WTC11 (cell line): ENCODE results near the gene MTOR. TPM values are rescaled to one million over a fixed set of nuclear protein-coding genes. Genes with fewer than 3 reads are reported as not detected.

ENCODE experiments used
- ATAC-seq: fragments of 200-7000 bp; cut with Tn5 transposase; 2 replicates; pipeline ENCODE4 v1.10.0; 2021; ENCODE audit warnings: mild to moderate bottlenecking, moderate library complexity
- CTCF ChIA-PET: fragments of 300-600 bp; sonication (Branson Sonifier 250); formaldehyde crosslinking; loops from one replicate; lab custom pipeline; 2021; ENCODE audit warnings: antibody characterized with exemption; lab: Charles Lee
- POLR2A ChIA-PET: fragments of 350-600 bp; sonication (Branson Sonifier 250); formaldehyde crosslinking; loops from one replicate; lab custom pipeline; 2021; ENCODE audit warnings: antibody characterized with exemption; lab: Charles Lee
- DNase-seq: peaks from one replicate; pipeline ENCODE4 v3.0.0; 2021; ENCODE audit warnings: low spot score
- H3K27ac Mint-ChIP-seq: 2 replicates; pipeline ENCODE4 v1.8.0; 2021; ENCODE audit warnings: mixed read lengths
- H3K27me3 Mint-ChIP-seq: 2 replicates; pipeline ENCODE4 v1.8.0; 2021; ENCODE audit warnings: low read depth, mild to moderate bottlenecking, moderate library complexity, mixed read lengths
- H3K36me3 Mint-ChIP-seq: 2 replicates; pipeline ENCODE4 v1.8.0; 2021; ENCODE audit warnings: mixed read lengths
- H3K4me1 Mint-ChIP-seq: 2 replicates; pipeline ENCODE4 v1.8.0; 2022; ENCODE audit warnings: mixed read lengths
- H3K4me3 Mint-ChIP-seq: 2 replicates; pipeline ENCODE4 v1.8.0; 2021; ENCODE audit warnings: mild to moderate bottlenecking, moderate library complexity, mixed read lengths
- H3K9me3 Mint-ChIP-seq: 2 replicates; pipeline ENCODE4 v1.8.0; 2021; ENCODE audit warnings: mixed read lengths
- AR ChIP-seq: fragments of 250-450 bp; sonication (Bioruptor Pico); IDR thresholded peaks from 2 replicates; pipeline ENCODE4 v1.9.0; 2021; ENCODE audit warnings: mild to moderate bottlenecking
- ARID4B ChIP-seq: sonication (generic); formaldehyde crosslinking; IDR thresholded peaks from 2 replicates; pipeline ENCODE4 v1.8.0; 2023; ENCODE audit warnings: missing genetic modification reagents, mild to moderate bottlenecking, borderline replicate concordance
- FOXP1 ChIP-seq: sonication (generic); formaldehyde crosslinking; IDR thresholded peaks from 2 replicates; pipeline ENCODE4 v1.8.0; 2022; ENCODE audit warnings: missing genetic modification reagents, mild to moderate bottlenecking, moderate library complexity, borderline replicate concordance
- HMGA2 ChIP-seq: fragments of 250-450 bp; sonication (Bioruptor Pico); IDR thresholded peaks from 2 replicates; pipeline ENCODE4 v1.4.0; 2021; ENCODE audit warnings: mild to moderate bottlenecking, moderate library complexity
- MYBL2 ChIP-seq: sonication (generic); formaldehyde crosslinking; IDR thresholded peaks from 2 replicates; pipeline ENCODE4 v1.8.1; 2023; ENCODE audit warnings: mild to moderate bottlenecking, moderate library complexity, missing genetic modification reagents
- NFATC4 ChIP-seq: fragments of 250-450 bp; sonication (Bioruptor Pico); IDR thresholded peaks from 2 replicates; pipeline ENCODE4 v1.9.0; 2021; ENCODE audit warnings: mild to moderate bottlenecking
- NFE2L1 ChIP-seq: sonication (generic); formaldehyde crosslinking; IDR thresholded peaks from 2 replicates; pipeline ENCODE4 v1.8.1; 2023; ENCODE audit warnings: missing genetic modification reagents
- OVOL2 ChIP-seq: fragments of 250-450 bp; sonication (Bioruptor Pico); IDR thresholded peaks from 2 replicates; pipeline ENCODE4 v1.9.0; 2021; ENCODE audit warnings: mild to moderate bottlenecking, borderline replicate concordance
- SP1 ChIP-seq: sonication (generic); formaldehyde crosslinking; conservative IDR thresholded peaks from 2 replicates; pipeline ENCODE4 v1.8.1; 2022; ENCODE audit warnings: missing genetic modification reagents
- STAT6 ChIP-seq: sonication (generic); formaldehyde crosslinking; conservative IDR thresholded peaks from 2 replicates; pipeline ENCODE4 v1.8.1; 2023; ENCODE audit warnings: mild to moderate bottlenecking, low read depth, missing genetic modification reagents, moderate library complexity
- TCF7 ChIP-seq: sonication (generic); formaldehyde crosslinking; IDR thresholded peaks from 2 replicates; pipeline ENCODE4 v1.8.0; 2022; ENCODE audit warnings: mild to moderate bottlenecking, low read depth, missing genetic modification reagents, moderate library complexity
- ZNF121 ChIP-seq: sonication (generic); formaldehyde crosslinking; IDR thresholded peaks from 2 replicates; pipeline ENCODE4 v1.8.0; 2023; ENCODE audit warnings: missing genetic modification reagents
- ZNF396 ChIP-seq: fragments of 250-450 bp; sonication (Bioruptor Pico); IDR thresholded peaks from 2 replicates; pipeline ENCODE4 v1.8.0; 2021; ENCODE audit warnings: mild to moderate bottlenecking, moderate library complexity, borderline replicate concordance
- total RNA-seq: library from RNA; stranded (reverse); gene quantifications from 3 replicates; pipeline ENCODE4 v1.2.3, GENCODE V29; 2021
- TF ChIP-seq, protein P1 (sequence below): fragments of 250-450 bp; sonication (Bioruptor Pico); IDR thresholded peaks from 2 replicates; pipeline ENCODE4 v1.9.0; 2021; ENCODE audit warnings: moderate library complexity, mild to moderate bottlenecking, inconsistent platforms, borderline replicate concordance
- TF ChIP-seq, protein P2 (sequence below): fragments of 250-450 bp; sonication (Bioruptor Pico); IDR thresholded peaks from 2 replicates; pipeline ENCODE4 v1.8.0; 2021; ENCODE audit warnings: mild to moderate bottlenecking
- TF ChIP-seq, protein P3 (sequence below): sonication (generic); formaldehyde crosslinking; IDR thresholded peaks from 2 replicates; pipeline ENCODE4 v1.8.1; 2023; ENCODE audit warnings: mild to moderate bottlenecking, missing genetic modification reagents, moderate library complexity
- TF ChIP-seq, protein P4 (sequence below): fragments of 250-450 bp; sonication (Bioruptor Pico); IDR thresholded peaks from 2 replicates; pipeline ENCODE4 v1.9.0; 2021; ENCODE audit warnings: mild to moderate bottlenecking, borderline replicate concordance

MTOR gene
- total RNA-seq, 1 experiment from 2014 or later = 65.0 TPM

GRCh38 chr1:11216074-11216473, 46.3 kb downstream of the MTOR start:
- H3K9me3 Mint-ChIP-seq = no peaks in the 10 kb centered on the region
- no peak for ATAC-seq
- no peak overlapping the region for H3K27ac Mint-ChIP-seq
- no peak overlapping the region for H3K4me3 Mint-ChIP-seq
- CTCF ChIA-PET = no interaction called here
- no peaks in the 10 kb centered on the region for H3K4me1 Mint-ChIP-seq
- no peak for DNase-seq
- H3K27me3 Mint-ChIP-seq = no peaks in the 10 kb centered on the region
- POLR2A ChIA-PET = interaction anchor here (0.6 kb wide), 1 partner anchor 148 kb away, joined by 3 read pairs; no protein-coding TSS in a partner anchor
- H3K36me3 Mint-ChIP-seq = peaks cover 67% of the 10 kb centered on the region
- TF ChIP-seq MYBL2 (no peak), HMGA2 (CRISPR knock-in tag) (no peak), ZNF121 (CRISPR knock-in tag) (no peak), TCF7 (CRISPR knock-in tag) (no peak), NFATC4 (CRISPR knock-in tag) (no peak), STAT6 (CRISPR knock-in tag) (no peak)

DNA sequence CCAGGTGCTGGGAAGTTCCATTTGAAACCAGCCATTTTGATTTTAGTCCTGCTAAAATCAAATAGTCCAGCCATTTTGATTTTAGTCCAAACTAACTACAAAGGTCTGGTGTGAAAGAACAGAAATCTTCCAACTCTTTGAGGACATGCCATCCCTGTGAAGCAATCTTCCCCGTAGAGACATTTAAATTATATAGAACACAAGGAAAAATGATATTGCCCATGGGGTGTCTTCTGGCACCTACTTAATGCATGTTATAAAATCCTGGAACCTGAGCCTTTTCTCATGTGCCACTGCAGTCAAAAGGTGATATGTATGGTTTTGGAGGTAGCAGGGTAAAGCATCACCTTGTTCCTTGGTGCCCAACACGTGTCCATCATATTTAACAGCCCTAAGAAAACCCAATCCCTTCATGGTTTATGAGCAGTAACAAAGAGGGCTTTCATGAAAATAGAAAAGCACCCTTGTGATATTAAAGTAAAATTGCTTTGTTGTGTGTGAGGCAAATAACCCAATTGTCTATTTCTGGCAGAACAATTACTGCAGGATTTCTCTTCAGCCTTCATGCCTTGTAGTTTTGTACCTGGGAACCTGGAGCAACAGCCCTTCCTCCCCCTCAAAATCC, 46.9 kb downstream of the MTOR start:
- Mint-ChIP-seq H3K4me1 (no peaks in the 10 kb centered on the region), H3K27me3 (no peaks in the 10 kb centered on the region), H3K27ac (no peak overlapping the region), H3K4me3 (no peak overlapping the region), H3K36me3 (peaks cover 71% of the 10 kb centered on the region), H3K9me3 (no peaks in the 10 kb centered on the region)
- ChIA-PET CTCF (no interaction called here), POLR2A (interaction anchor here (0.6 kb wide), 2 partner anchors 148 to 206 kb away, joined by 3 read pairs; no protein-coding TSS in a partner anchor)
- DNase-seq (no peak), ATAC-seq (no peak)
- TF ChIP-seq, protein P1, sequence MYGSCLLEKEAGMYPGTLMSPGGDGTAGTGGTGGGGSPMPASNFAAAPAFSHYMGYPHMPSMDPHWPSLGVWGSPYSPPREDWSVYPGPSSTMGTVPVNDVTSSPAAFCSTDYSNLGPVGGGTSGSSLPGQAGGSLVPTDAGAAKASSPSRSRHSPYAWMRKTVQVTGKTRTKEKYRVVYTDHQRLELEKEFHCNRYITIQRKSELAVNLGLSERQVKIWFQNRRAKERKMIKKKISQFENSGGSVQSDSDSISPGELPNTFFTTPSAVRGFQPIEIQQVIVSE (CRISPR knock-in tag) = no peak
- TF ChIP-seq AR (CRISPR knock-in tag) (no peak), ZNF396 (CRISPR knock-in tag) (no peak), OVOL2 (CRISPR knock-in tag) (no peak), FOXP1 (CRISPR knock-in tag) (no peak), NFE2L1 (no peak), ARID4B (no peak), SP1 (no peak)
- TF ChIP-seq, protein P2, sequence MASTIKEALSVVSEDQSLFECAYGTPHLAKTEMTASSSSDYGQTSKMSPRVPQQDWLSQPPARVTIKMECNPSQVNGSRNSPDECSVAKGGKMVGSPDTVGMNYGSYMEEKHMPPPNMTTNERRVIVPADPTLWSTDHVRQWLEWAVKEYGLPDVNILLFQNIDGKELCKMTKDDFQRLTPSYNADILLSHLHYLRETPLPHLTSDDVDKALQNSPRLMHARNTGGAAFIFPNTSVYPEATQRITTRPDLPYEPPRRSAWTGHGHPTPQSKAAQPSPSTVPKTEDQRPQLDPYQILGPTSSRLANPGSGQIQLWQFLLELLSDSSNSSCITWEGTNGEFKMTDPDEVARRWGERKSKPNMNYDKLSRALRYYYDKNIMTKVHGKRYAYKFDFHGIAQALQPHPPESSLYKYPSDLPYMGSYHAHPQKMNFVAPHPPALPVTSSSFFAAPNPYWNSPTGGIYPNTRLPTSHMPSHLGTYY (CRISPR knock-in tag) = no peak
- TF ChIP-seq, protein P3, sequence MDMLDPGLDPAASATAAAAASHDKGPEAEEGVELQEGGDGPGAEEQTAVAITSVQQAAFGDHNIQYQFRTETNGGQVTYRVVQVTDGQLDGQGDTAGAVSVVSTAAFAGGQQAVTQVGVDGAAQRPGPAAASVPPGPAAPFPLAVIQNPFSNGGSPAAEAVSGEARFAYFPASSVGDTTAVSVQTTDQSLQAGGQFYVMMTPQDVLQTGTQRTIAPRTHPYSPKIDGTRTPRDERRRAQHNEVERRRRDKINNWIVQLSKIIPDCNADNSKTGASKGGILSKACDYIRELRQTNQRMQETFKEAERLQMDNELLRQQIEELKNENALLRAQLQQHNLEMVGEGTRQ = no peak
- TF ChIP-seq, protein P4, sequence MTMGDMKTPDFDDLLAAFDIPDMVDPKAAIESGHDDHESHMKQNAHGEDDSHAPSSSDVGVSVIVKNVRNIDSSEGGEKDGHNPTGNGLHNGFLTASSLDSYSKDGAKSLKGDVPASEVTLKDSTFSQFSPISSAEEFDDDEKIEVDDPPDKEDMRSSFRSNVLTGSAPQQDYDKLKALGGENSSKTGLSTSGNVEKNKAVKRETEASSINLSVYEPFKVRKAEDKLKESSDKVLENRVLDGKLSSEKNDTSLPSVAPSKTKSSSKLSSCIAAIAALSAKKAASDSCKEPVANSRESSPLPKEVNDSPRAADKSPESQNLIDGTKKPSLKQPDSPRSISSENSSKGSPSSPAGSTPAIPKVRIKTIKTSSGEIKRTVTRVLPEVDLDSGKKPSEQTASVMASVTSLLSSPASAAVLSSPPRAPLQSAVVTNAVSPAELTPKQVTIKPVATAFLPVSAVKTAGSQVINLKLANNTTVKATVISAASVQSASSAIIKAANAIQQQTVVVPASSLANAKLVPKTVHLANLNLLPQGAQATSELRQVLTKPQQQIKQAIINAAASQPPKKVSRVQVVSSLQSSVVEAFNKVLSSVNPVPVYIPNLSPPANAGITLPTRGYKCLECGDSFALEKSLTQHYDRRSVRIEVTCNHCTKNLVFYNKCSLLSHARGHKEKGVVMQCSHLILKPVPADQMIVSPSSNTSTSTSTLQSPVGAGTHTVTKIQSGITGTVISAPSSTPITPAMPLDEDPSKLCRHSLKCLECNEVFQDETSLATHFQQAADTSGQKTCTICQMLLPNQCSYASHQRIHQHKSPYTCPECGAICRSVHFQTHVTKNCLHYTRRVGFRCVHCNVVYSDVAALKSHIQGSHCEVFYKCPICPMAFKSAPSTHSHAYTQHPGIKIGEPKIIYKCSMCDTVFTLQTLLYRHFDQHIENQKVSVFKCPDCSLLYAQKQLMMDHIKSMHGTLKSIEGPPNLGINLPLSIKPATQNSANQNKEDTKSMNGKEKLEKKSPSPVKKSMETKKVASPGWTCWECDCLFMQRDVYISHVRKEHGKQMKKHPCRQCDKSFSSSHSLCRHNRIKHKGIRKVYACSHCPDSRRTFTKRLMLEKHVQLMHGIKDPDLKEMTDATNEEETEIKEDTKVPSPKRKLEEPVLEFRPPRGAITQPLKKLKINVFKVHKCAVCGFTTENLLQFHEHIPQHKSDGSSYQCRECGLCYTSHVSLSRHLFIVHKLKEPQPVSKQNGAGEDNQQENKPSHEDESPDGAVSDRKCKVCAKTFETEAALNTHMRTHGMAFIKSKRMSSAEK = no peak
